Fibroblast of mammary gland (primary cell): ENCODE data around the gene CITED1.

ENCODE experiments used
- DNase-seq: peaks from one replicate; pipeline ENCODE4 v3.0.0-alpha.2; 2010; ENCODE audit warnings: low read depth
- H3K4me3 ChIP-seq: 2 replicates; pipeline ENCODE4 v1.5.1; 2011; ENCODE audit warnings: low read depth, mild to moderate bottlenecking, low read length, moderate library complexity; ENCODE audit not compliant: control insufficient read depth
- CTCF ChIP-seq: conservative IDR thresholded peaks from 2 replicates; pipeline ENCODE4 v1.5.1; 2011; ENCODE audit warnings: low read depth, low read length, inconsistent platforms; ENCODE audit not compliant: control insufficient read depth, insufficient read depth

CITED1 gene

GRCh38 chrX:72301781-72302180, 3.9 kb downstream of the CITED1 start:
- TF ChIP-seq CTCF = no peak
- H3K4me3 ChIP-seq = no peak overlapping the region
- no peak for DNase-seq

GRCh38 chrX:72299891-72300630, 5.7 kb downstream of the CITED1 start:
- H3K4me3 ChIP-seq = no peak overlapping the region
- peak; percentile 1 for TF ChIP-seq CTCF
- no peak for DNase-seq

GRCh38 chrX:72297953-72298730, 7.6 kb downstream of the CITED1 start:
- TF ChIP-seq CTCF = peak; percentile 44
- no peak overlapping the region for H3K4me3 ChIP-seq
- DNase-seq = peak; percentile 56

- DNase-seq = peak; percentile 44
- TF ChIP-seq CTCF = no peak
- no peak overlapping the region for H3K4me3 ChIP-seq
Measured at GRCh38 chrX:72296991-72297390, 8.7 kb downstream of the CITED1 start.

- TF ChIP-seq CTCF = no peak
- H3K4me3 ChIP-seq = no peak overlapping the region
- no peak for DNase-seq
Measured at GRCh38 chrX:72295745-72296144, 10.0 kb downstream of the CITED1 start.

GRCh38 chrX:72294497-72294896, 11.2 kb downstream of the CITED1 start:
- no peak overlapping the region for H3K4me3 ChIP-seq
- no peak for TF ChIP-seq CTCF
- DNase-seq = no peak

GRCh38 chrX:72282302-72282701, 23.4 kb downstream of the CITED1 start:
- no peak for TF ChIP-seq CTCF
- DNase-seq = no peak
- H3K4me3 ChIP-seq = no peak overlapping the region
